Measurements from ENCODE around the gene CXCR3. TPM values are rescaled to one million over a fixed set of nuclear protein-coding genes. Genes with fewer than 3 reads are reported as not detected.
A peak's percentile ranks its signal among the peaks of the same experiment; 100 is the strongest.
"Not testable (repeated sequence)": the region's sequence is repeated elsewhere in the genome, so short reads cannot be mapped to it uniquely, and the experiment has no call there.

Gene CXCR3
- polyA plus RNA-seq, 1 donor = 1.3 TPM

DNA sequence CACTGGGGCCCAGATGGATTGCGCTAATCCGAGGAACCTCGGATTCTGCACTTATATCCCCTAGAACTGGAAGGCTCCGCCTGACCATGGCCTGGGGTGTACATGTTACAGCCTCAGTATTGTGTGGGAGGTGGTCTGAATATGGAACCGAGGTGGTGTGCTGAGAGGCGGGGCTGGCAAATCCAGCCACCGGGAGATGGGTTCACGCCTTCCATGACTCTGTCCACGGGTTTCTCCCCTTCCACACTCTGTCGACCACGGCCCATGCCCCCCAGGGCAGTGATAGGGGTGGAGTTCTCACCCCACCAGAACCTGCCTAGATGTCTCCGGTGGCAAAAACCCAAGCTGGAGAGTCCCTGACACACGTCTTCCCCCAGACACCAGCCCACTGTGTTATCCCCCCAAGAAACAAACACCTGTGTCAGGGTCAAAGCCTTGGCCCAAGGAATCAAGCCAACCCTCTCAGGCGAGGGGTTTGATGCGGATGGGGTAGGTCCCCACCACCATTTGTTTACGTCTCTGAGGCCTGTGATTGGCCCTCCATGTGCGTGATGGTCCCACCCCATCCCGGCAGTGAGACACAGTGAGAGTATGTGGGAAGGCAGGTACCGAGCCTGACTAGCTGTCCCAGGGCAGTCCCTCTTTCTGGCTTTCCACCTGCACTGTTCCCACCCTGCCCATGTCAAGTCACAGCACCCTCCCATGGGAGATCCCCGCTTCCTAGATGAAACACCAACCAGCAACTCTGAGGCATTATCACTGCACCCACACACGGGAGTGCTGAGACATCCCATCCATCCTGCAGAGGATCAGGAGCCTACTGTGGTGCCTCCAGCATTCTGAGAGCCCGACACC, 42.5 kb upstream of the CXCR3 start:
- Histone ChIP-seq H3K27ac (ENCODE audit: low read length) (no peak overlapping the region), H3K4me1 (ENCODE audit: control insufficient read depth, insufficient read depth, low read length) (no peaks in the 10 kb centered on the region), H3K36me3 (ENCODE audit: control insufficient read depth, insufficient read depth, low read length) (no peaks in the 10 kb centered on the region), H3K9me3 (ENCODE audit: control insufficient read depth, low read depth, low read length) (no peaks in the 10 kb centered on the region), H3K27me3 (ENCODE audit: control insufficient read depth, insufficient read depth, low read length) (no peaks in the 10 kb centered on the region), H3K4me3 (ENCODE audit: low read length) (no peak overlapping the region)
- no CpG with 5 or more reads among the region's 22 CpGs for WGBS (ENCODE audit: insufficient coverage, low lambda C conversion rate)
- DNase-seq = no peak

DNA sequence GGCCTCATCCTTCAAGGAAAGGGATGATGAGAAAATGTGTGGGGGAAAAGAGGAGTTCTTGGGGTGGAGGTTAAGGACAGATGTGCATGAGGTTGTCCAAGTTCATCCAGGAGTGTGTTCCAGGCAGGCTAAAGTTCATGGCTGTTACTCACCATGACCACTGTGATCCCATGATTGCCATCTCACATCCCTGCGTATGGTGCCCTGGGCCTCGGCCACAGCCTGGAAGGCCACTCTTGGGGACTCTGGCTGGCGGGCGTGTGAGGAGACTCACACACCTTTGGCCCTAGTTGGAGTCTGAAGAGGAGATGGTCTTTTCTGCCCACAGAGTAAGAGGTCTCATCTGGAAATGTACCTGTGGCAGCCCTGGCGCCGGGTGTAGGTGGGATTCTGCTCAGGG, 41.6 kb upstream of the CXCR3 start:
- no peaks in the 10 kb centered on the region for H3K36me3 ChIP-seq (ENCODE audit: control insufficient read depth, insufficient read depth, low read length)
- H3K4me1 ChIP-seq (ENCODE audit: control insufficient read depth, insufficient read depth, low read length) = no peaks in the 10 kb centered on the region
- no peaks in the 10 kb centered on the region for H3K9me3 ChIP-seq (ENCODE audit: control insufficient read depth, low read depth, low read length)
- H3K4me3 ChIP-seq (ENCODE audit: low read length) = no peak overlapping the region
- H3K27ac ChIP-seq (ENCODE audit: low read length) = no peak overlapping the region
- no CpG with 5 or more reads among the region's 6 CpGs for WGBS (ENCODE audit: insufficient coverage, low lambda C conversion rate)
- no peak for DNase-seq
- no peaks in the 10 kb centered on the region for H3K27me3 ChIP-seq (ENCODE audit: control insufficient read depth, insufficient read depth, low read length)

DNA sequence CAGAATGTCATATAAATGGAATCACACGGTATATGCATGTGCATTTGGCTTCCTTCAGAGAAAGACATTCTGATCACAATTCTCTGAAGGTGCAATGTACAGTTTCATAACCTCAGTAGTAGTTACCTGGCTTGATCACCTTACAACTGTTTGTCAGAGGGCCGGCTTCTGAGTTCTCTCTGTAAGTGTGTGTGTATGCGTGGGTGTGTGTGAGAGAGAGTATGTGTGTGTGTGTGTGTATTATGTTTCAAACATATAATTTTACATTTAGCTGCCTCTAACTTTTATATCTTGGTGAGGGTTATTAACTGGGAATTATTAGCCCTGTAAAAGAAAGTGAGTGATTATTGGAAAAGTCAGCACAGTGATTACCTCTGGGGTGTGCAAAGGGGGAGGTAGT, 41.0 kb upstream of the CXCR3 start:
- no peaks in the 10 kb centered on the region for H3K27me3 ChIP-seq (ENCODE audit: control insufficient read depth, insufficient read depth, low read length)
- no peak overlapping the region for H3K4me3 ChIP-seq (ENCODE audit: low read length)
- no peak overlapping the region for H3K27ac ChIP-seq (ENCODE audit: low read length)
- H3K4me1 ChIP-seq (ENCODE audit: control insufficient read depth, insufficient read depth, low read length) = no peaks in the 10 kb centered on the region
- H3K9me3 ChIP-seq (ENCODE audit: control insufficient read depth, low read depth, low read length) = no peaks in the 10 kb centered on the region
- no peaks in the 10 kb centered on the region for H3K36me3 ChIP-seq (ENCODE audit: control insufficient read depth, insufficient read depth, low read length)
- DNase-seq = no peak
- no CpG with 5 or more reads among the region's 3 CpGs for WGBS (ENCODE audit: insufficient coverage, low lambda C conversion rate)

DNA sequence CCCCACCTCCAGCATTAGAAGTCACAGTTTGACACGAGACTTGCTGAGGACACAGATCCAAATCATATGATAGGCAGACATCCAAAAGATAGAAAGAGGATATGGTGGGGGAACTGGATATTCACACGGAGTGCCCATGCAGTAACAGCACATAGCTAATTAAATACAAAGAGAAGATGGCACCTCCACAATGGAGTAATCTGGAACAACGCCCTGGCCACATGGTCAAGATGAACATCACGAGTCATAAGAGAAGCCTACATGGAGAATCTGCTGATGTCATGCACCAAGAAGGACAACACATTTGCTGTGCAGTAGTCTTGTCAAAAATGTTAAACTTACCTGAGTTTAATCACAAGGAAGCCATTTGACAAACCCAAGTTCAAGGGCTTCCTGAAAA, 39.0 kb upstream of the CXCR3 start:
- Histone ChIP-seq H3K36me3 (ENCODE audit: control insufficient read depth, insufficient read depth, low read length) (no peaks in the 10 kb centered on the region), H3K4me3 (ENCODE audit: low read length) (no peak overlapping the region), H3K27me3 (ENCODE audit: control insufficient read depth, insufficient read depth, low read length) (no peaks in the 10 kb centered on the region), H3K4me1 (ENCODE audit: control insufficient read depth, insufficient read depth, low read length) (no peaks in the 10 kb centered on the region), H3K9me3 (ENCODE audit: control insufficient read depth, low read depth, low read length) (no peaks in the 10 kb centered on the region), H3K27ac (ENCODE audit: low read length) (no peak overlapping the region)
- no CpG with 5 or more reads among the region's 4 CpGs for WGBS (ENCODE audit: insufficient coverage, low lambda C conversion rate)
- no peak for DNase-seq

DNA sequence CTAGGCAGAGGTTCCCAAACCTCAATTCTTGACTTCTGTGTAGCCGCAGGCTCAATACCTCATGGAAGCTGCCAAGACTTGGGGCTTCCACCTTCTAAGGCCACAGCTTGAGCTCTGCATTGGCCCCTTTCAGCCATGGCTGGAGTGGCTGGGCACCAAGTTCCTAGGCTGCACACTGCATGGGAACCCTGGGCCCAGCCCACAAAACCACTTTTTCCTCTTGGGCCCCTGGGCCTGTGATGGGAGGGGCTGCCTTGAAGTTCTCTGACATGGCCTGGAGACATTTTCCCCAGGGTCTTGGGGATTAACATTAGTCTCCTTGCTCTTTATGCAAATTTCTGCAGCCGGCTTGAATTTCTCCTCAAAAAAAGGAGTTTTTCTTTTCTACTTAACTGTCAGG, 35.0 kb upstream of the CXCR3 start:
- no peaks in the 10 kb centered on the region for H3K4me1 ChIP-seq (ENCODE audit: control insufficient read depth, insufficient read depth, low read length)
- WGBS (ENCODE audit: insufficient coverage, low lambda C conversion rate) = no CpG with 5 or more reads among the region's 2 CpGs

DNA sequence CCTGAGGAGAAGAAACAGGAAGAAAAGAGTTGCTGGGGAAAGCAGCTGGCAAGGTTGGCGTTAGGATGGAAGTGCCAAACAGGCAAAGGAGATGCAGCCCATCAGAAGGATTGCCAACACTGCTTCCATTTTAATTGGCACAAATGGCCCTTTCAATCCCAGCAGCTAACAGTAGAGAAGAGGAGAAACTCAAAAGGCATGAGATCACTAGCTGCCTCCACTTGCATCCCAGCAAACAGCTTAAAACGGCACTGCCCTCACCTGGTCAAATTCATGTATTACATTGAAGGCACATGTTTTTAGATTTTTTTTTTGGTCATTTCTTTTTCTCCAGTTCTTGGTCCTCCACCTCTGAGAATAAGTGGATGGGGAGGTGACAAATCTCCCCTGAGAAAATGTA, 34.1 kb upstream of the CXCR3 start:
- Histone ChIP-seq H3K27me3 (ENCODE audit: control insufficient read depth, insufficient read depth, low read length) (no peaks in the 10 kb centered on the region), H3K36me3 (ENCODE audit: control insufficient read depth, insufficient read depth, low read length) (no peaks in the 10 kb centered on the region), H3K27ac (ENCODE audit: low read length) (no peak overlapping the region), H3K4me3 (ENCODE audit: low read length) (no peak overlapping the region), H3K9me3 (ENCODE audit: control insufficient read depth, low read depth, low read length) (no peaks in the 10 kb centered on the region), H3K4me1 (ENCODE audit: control insufficient read depth, insufficient read depth, low read length) (no peaks in the 10 kb centered on the region)
- DNase-seq = peak in 1 of 2 donors; percentile 16
- WGBS (ENCODE audit: insufficient coverage, low lambda C conversion rate) = no CpG with 5 or more reads among the region's 2 CpGs

More for the DNA sequence above, 35.0 kb upstream of the CXCR3 start:
- no peak overlapping the region for H3K4me3 ChIP-seq (ENCODE audit: low read length)
- H3K27me3 ChIP-seq (ENCODE audit: control insufficient read depth, insufficient read depth, low read length) = no peaks in the 10 kb centered on the region
- no peak overlapping the region for H3K27ac ChIP-seq (ENCODE audit: low read length)
- no peaks in the 10 kb centered on the region for H3K36me3 ChIP-seq (ENCODE audit: control insufficient read depth, insufficient read depth, low read length)
- DNase-seq = no peak
- H3K9me3 ChIP-seq (ENCODE audit: control insufficient read depth, low read depth, low read length) = no peaks in the 10 kb centered on the region

DNA sequence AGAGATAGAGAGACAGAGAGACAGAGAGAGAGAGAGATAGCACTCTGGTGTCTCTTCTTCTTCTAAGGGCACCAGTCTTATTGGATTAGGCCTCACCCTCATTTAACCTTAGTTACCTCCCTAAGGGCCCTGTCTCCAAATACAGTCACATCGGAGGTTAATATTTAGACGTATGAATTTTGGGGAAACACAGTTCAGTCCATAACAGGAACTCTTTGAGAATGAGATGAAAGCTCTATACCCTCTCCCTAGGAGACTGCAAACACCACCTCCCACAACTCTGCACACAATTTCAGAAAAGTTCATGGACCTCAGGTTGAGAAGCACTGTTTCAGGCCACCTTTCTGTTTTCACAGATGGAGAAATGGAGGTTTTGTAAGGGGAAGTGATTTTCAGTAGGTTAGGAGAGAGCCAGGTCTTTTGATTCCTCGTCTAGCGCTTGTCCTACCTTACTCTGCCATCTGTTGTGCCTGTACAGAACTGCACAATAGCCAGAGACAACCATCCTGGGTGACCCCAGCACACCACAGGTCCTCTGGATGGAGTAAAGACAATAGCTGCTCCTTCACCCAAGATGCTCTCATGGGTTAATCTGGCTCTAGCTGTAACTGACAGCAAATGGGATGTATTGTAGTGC, 32.1 kb upstream of the CXCR3 start:
- Histone ChIP-seq H3K27me3 (ENCODE audit: control insufficient read depth, insufficient read depth, low read length) (no peaks in the 10 kb centered on the region), H3K9me3 (ENCODE audit: control insufficient read depth, low read depth, low read length) (peaks cover under 1% of the 10 kb centered on the region), H3K27ac (ENCODE audit: low read length) (no peak overlapping the region), H3K4me3 (ENCODE audit: low read length) (no peak overlapping the region), H3K36me3 (ENCODE audit: control insufficient read depth, insufficient read depth, low read length) (no peaks in the 10 kb centered on the region), H3K4me1 (ENCODE audit: control insufficient read depth, insufficient read depth, low read length) (no peaks in the 10 kb centered on the region)
- WGBS (ENCODE audit: insufficient coverage, low lambda C conversion rate) = no CpG with 5 or more reads among the region's 4 CpGs
- peak in 1 of 2 donors; percentile 26 for DNase-seq

DNA sequence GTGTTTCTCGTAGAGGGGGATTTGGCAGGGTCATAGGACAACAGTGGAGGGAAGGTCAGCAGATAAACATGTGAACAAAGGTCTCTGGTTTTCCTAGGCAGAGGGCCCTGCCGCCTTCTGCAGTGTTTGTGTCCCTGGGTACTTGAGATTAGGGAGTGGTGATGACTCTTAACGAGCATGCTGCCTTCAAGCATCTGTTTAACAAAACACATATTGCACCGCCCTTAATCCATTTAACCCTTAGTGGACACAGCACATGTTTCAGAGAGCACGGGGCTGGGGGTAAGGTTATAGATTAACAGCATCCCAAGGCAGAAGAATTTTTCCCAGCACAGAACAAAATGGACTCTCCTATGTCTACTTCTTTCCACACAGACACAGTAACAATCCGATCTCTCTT, 26.1 kb upstream of the CXCR3 start:
- not testable (repeated sequence) for H3K4me3 ChIP-seq (ENCODE audit: low read length)
- WGBS (ENCODE audit: insufficient coverage, low lambda C conversion rate) = no CpG with 5 or more reads among the region's 6 CpGs

DNA sequence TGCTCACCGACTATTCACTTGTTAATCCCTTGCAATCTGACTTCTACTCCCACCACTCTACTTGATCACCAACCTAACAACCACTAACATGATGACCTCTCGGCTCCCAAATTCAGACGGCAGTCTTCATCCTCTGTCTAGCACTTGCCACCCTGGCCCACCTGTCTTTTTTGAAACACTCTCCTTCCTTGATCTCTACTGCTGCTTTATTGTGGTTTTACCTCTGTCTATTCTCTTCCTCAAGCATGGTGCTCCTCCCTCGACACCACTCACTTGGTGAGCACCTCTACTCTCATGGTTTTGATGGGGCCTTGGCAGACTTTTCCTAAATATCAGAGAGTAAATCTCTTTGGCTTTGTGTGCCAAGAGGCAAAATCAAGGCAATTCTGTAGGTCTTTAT, 21.7 kb upstream of the CXCR3 start:
- WGBS (ENCODE audit: insufficient coverage, low lambda C conversion rate) = no CpG with 5 or more reads among the region's 4 CpGs
- Histone ChIP-seq H3K9me3 (ENCODE audit: control insufficient read depth, low read depth, low read length) (peaks cover under 1% of the 10 kb centered on the region), H3K27me3 (ENCODE audit: control insufficient read depth, insufficient read depth, low read length) (no peaks in the 10 kb centered on the region), H3K4me3 (ENCODE audit: low read length) (no peak overlapping the region), H3K36me3 (ENCODE audit: control insufficient read depth, insufficient read depth, low read length) (no peaks in the 10 kb centered on the region), H3K27ac (ENCODE audit: low read length) (no peak overlapping the region), H3K4me1 (ENCODE audit: control insufficient read depth, insufficient read depth, low read length) (peaks cover 4% of the 10 kb centered on the region)
- DNase-seq = no peak

More for the DNA sequence above, 26.1 kb upstream of the CXCR3 start:
- H3K4me1 ChIP-seq (ENCODE audit: control insufficient read depth, insufficient read depth, low read length); H3K9me3 ChIP-seq (ENCODE audit: control insufficient read depth, low read depth, low read length); DNase-seq; H3K27ac ChIP-seq (ENCODE audit: low read length); H3K36me3 ChIP-seq (ENCODE audit: control insufficient read depth, insufficient read depth, low read length); H3K27me3 ChIP-seq (ENCODE audit: control insufficient read depth, insufficient read depth, low read length): not testable (repeated sequence)

DNA sequence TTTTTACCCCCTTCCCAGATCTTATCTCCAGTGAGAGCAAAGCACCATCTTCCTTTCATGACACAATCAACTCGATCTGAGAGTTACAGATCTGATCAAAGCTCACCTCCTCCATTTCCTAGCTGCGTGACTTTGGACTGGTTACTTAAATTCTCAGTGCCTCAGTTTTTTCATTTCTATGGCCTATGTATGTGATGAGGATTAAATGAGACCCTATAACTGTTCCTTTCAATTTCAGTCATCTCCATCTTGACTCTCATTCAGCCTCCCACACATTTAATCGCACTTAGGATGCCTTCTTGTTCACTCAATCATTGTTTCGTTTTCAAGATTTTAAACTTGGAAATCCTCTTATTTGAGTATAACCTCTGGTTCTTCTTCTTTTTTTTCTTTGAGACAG, 20.1 kb upstream of the CXCR3 start:
- H3K27ac ChIP-seq (ENCODE audit: low read length) = no peak overlapping the region
- H3K4me1 ChIP-seq (ENCODE audit: control insufficient read depth, insufficient read depth, low read length) = peaks cover 9% of the 10 kb centered on the region
- no peaks in the 10 kb centered on the region for H3K36me3 ChIP-seq (ENCODE audit: control insufficient read depth, insufficient read depth, low read length)
- WGBS (ENCODE audit: insufficient coverage, low lambda C conversion rate) = 40% methylated on average over 1 of the region's 4 CpGs
- no peaks in the 10 kb centered on the region for H3K9me3 ChIP-seq (ENCODE audit: control insufficient read depth, low read depth, low read length)
- DNase-seq = no peak
- H3K27me3 ChIP-seq (ENCODE audit: control insufficient read depth, insufficient read depth, low read length) = no peaks in the 10 kb centered on the region
- H3K4me3 ChIP-seq (ENCODE audit: low read length) = no peak overlapping the region

Measured in large intestine (tissue), 3 donors.